ENCODE measurements around the gene SUPT4H1.

DNA sequence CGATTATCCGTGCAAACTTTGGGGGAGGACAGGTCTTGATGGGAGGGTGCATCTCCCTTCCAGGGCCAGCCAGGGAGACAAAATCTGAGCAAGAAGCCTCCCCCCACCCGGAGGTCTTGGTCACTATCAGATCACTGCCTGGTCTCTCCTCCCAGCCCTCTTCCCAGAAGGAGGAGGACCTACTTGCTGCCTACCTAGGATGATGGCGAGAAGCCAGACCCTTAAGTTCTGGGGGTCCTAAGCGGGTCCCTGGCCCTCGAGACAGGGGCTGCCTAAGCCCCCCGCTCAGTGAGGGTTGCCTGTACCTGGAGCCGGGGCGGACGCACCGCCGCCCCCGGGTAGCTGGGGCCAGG is 28.0 kb downstream of the SUPT4H1 start:
- TF ChIP-seq ZNF274 (IDR thresholded peaks at IDR 0.05; ENCODE audit: low read depth, low read length) (no peak), YY1 (IDR thresholded peaks at IDR 0.05; ENCODE audit: insufficient read depth, insufficient read length) (no peak), SUZ12 (IDR thresholded peaks at IDR 0.05; ENCODE audit: extremely low read depth, insufficient read depth, insufficient read length) (no peak)
